Upper lobe of left lung (tissue), 6 donors: ENCODE measurements around the gene TMEM176B. TPM values are rescaled to one million over a fixed set of nuclear protein-coding genes. Genes with fewer than 3 reads are reported as not detected.
"Not testable (repeated sequence)": the region's sequence is repeated elsewhere in the genome, so short reads cannot be mapped to it uniquely, and the experiment has no call there.

Experiments
- ATAC-seq, 2 donors: fragments of 200-7000 bp; cut with Tn5 transposase; one replicate each; pipeline ENCODE4 v1.9.1; 2022; ENCODE audit warnings: mild to moderate bottlenecking in 2 of 2, moderate library complexity in 2 of 2; ENCODE audit not compliant: low FRiP score in 2 of 2
- DNase-seq, 2 donors: peaks; one replicate each; pipeline ENCODE4 v3.0.0-alpha.2; 2019 to 2020
- H3K27ac ChIP-seq, 4 donors: fragments of 200-600 bp; sonication (generic); one replicate each; pipeline ENCODE4 v1.5.1; 2016 to 2019
- H3K27me3 ChIP-seq, 4 donors: fragments of 200-600 bp; sonication (generic); one replicate each; pipeline ENCODE4 v1.5.1; 2017 to 2019
- H3K36me3 ChIP-seq, 4 donors: fragments of 200-600 bp; sonication (generic); one replicate each; pipeline ENCODE4 v1.5.1; 2016 to 2019
- H3K4me1 ChIP-seq, 4 donors: fragments of 200-600 bp; sonication (generic); one replicate each; pipeline ENCODE4 v1.5.1; 2018 to 2019
- H3K4me3 ChIP-seq, 4 donors: fragments of 200-600 bp; sonication (generic); one replicate each; pipeline ENCODE4 v1.5.1; 2017 to 2019; ENCODE audit warnings: mild to moderate bottlenecking in 2 of 4, moderate library complexity in 1 of 4
- H3K9me3 ChIP-seq, 4 donors: fragments of 200-600 bp; sonication (generic); one replicate each; pipeline ENCODE4 v1.5.1; 2018 to 2019
- CTCF ChIP-seq, 6 experiments: fragments of 450-650 bp in 4 of 6; fragments of 200-600 bp in 2 of 6; sonication (generic) in 2 of 6; IDR thresholded peaks; one replicate each; pipeline ENCODE4 v1.5.1; 2016 to 2019; ENCODE audit warnings: antibody characterized with exemption in 6 of 6
- EP300 ChIP-seq, 4 donors: sonication (generic); formaldehyde crosslinking; IDR thresholded peaks; one replicate each; pipeline ENCODE4 v1.5.1; 2017; ENCODE audit warnings: antibody characterized with exemption in 4 of 4, control low read depth in 2 of 4
- POLR2A ChIP-seq, 4 donors: fragments of 450-650 bp; IDR thresholded peaks; one replicate each; pipeline ENCODE4 v1.5.1; 2016 to 2017; ENCODE audit warnings: antibody characterized with exemption in 4 of 4, mild to moderate bottlenecking in 2 of 4
- POLR2AphosphoS5 ChIP-seq, 2 donors: sonication (generic); formaldehyde crosslinking; IDR thresholded peaks; one replicate each; pipeline ENCODE4 v1.5.1; 2017; ENCODE audit warnings: antibody characterized with exemption in 2 of 2
- WGBS, 2 donors: methylation state at CpG; one replicate each; pipeline ENCODE4 v1.1.5; 2017 to 2018; 5-methylcytosine and 5-hydroxymethylcytosine counted together
- total RNA-seq, 6 donors: library from RNA; depleted of rRNA in 4 of 6; stranded (reverse); fragments of >200 nt in 4 of 6; gene quantifications; one replicate each; pipeline versions ENCODE4 v1.1.0 to v1.2.1, GENCODE V29; 2016 to 2021
- donor health status: DM: no; HTN: no; CAD: no; lungs with moderate emphysema.
- donor health status: DM: no; HTN: yes; CAD: no; lungs with severe emphysema.

Gene TMEM176B
- total RNA-seq, 6 donors from 2014 or later: 10.5 to 82.8 (median 27.4) TPM

- 81 to 82% methylated on average over 7 of the region's 7 CpGs for WGBS, 2 donors
- no peaks in the 10 kb centered on the region for H3K36me3 ChIP-seq
- no peak overlapping the region for H3K27ac ChIP-seq
- H3K9me3 ChIP-seq: peaks cover 7 to 13% (median 10%) of the 10 kb centered on the region in 4 donors
- no peak for ATAC-seq
- H3K4me1 ChIP-seq: no peaks in the 10 kb centered on the region
- no peak overlapping the region for H3K4me3 ChIP-seq
- DNase-seq: no peak
- TF ChIP-seq POLR2AphosphoS5 (IDR thresholded peaks at IDR 0.05): no peak
- TF ChIP-seq EP300 (IDR thresholded peaks at IDR 0.05): no peak
- TF ChIP-seq CTCF (IDR thresholded peaks at IDR 0.05): no peak
- TF ChIP-seq POLR2A (IDR thresholded peaks at IDR 0.05): no peak
- no peaks in the 10 kb centered on the region for H3K27me3 ChIP-seq
Measured at GRCh38 chr7:150814328-150815001, 14.3 kb upstream of the TMEM176B start.

GRCh38 chr7:150807616-150808438 is 7.7 kb upstream of the TMEM176B start:
- H3K4me1 ChIP-seq, H3K4me3 ChIP-seq, H3K27me3 ChIP-seq, DNase-seq, ATAC-seq, H3K36me3 ChIP-seq, H3K27ac ChIP-seq: not testable (repeated sequence)
- peaks cover 0 to 19% (median 9%) of the 10 kb centered on the region in 4 donors for H3K9me3 ChIP-seq
- 61 to 78% methylated on average over 10 to 13 of the region's 13 CpGs for WGBS, 2 donors

GRCh38 chr7:150806863-150807262 is 6.7 kb upstream of the TMEM176B start:
- Histone ChIP-seq H3K27ac (no peak overlapping the region), H3K9me3 (peaks cover 0 to 19% (median 9%) of the 10 kb centered on the region in 4 donors), H3K4me1 (no peaks in the 10 kb centered on the region), H3K36me3 (no peaks in the 10 kb centered on the region), H3K4me3 (no peak overlapping the region), H3K27me3 (no peaks in the 10 kb centered on the region)
- DNase-seq (no peak), ATAC-seq (no peak)
- WGBS, 2 donors: 57 to 81% methylated on average over 2 of the region's 2 CpGs
- TF ChIP-seq EP300 (IDR thresholded peaks at IDR 0.05) (no peak), POLR2AphosphoS5 (IDR thresholded peaks at IDR 0.05) (no peak), CTCF (IDR thresholded peaks at IDR 0.05) (no peak), POLR2A (IDR thresholded peaks at IDR 0.05) (no peak)

- Histone ChIP-seq H3K36me3 (no peaks in the 10 kb centered on the region), H3K4me1 (peaks cover 0 to 2% (median 0%) of the 10 kb centered on the region in 4 donors), H3K4me3 (no peak overlapping the region), H3K27ac (no peak overlapping the region), H3K9me3 (peaks cover 0 to 19% (median 9%) of the 10 kb centered on the region in 4 donors), H3K27me3 (peaks cover 0 to 1% (median 0%) of the 10 kb centered on the region in 4 donors)
- ATAC-seq: no peak
- 95 to 98% methylated on average over 3 of the region's 3 CpGs for WGBS, 2 donors
- DNase-seq: no peak
- TF ChIP-seq CTCF (IDR thresholded peaks at IDR 0.05) (no peak), POLR2AphosphoS5 (IDR thresholded peaks at IDR 0.05) (no peak), EP300 (IDR thresholded peaks at IDR 0.05) (no peak), POLR2A (IDR thresholded peaks at IDR 0.05) (no peak)
Measured at GRCh38 chr7:150806454-150806853, 6.3 kb upstream of the TMEM176B start.

- Histone ChIP-seq H3K4me3 (no peak overlapping the region), H3K27ac (no peak overlapping the region), H3K4me1 (peaks cover 1 to 8% (median 5%) of the 10 kb centered on the region in 4 donors), H3K9me3 (peaks cover 0 to 19% (median 9%) of the 10 kb centered on the region in 4 donors), H3K27me3 (peaks cover 0 to 7% (median 2%) of the 10 kb centered on the region in 4 donors), H3K36me3 (no peaks in the 10 kb centered on the region)
- TF ChIP-seq CTCF (IDR thresholded peaks at IDR 0.05): no peak
- no peak for TF ChIP-seq POLR2AphosphoS5 (IDR thresholded peaks at IDR 0.05)
- no peak for TF ChIP-seq EP300 (IDR thresholded peaks at IDR 0.05)
- ATAC-seq: no peak
- no peak for DNase-seq
Measured at GRCh38 chr7:150805864-150806263, 5.7 kb upstream of the TMEM176B start.
